KBM-7 (cell line): ENCODE measurements around the gene FAM78B.

Source experiments
- DNase-seq: peaks from one replicate; pipeline ENCODE4 v3.0.0-alpha.2; 2015
- in situ Hi-C: fragments of 300-500 bp; cut with MboI; formaldehyde crosslinking; loops from 2 replicates; pipeline ENCODE4 v1.14.3; 2020; ENCODE audit warnings: low sequenced_read_pairs, low pct_unique_long_range_greater_than_20kb, mixed read lengths

FAM78B gene

DNA sequence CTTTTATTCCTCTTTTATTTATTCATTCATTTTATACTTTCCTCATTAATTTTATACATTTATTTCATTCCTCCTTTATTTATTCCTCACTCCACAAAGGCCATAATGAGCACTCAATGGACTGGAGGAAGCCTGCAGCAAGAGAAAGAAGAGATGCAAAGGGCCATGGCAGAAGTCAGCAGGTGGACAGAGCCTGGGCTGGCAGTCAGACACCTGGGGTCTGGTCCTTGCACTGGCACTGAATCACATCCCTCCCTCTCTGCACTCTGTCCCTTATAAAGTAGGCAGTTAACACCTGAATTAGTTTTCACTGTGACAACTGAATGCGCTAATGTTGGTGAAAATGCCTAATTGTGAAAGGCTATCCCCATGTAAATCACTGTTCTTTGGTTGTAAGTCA, 38.6 kb downstream of the FAM78B start:
- DNase-seq, result no peak
- in situ Hi-C loops, result no loop called here

DNA sequence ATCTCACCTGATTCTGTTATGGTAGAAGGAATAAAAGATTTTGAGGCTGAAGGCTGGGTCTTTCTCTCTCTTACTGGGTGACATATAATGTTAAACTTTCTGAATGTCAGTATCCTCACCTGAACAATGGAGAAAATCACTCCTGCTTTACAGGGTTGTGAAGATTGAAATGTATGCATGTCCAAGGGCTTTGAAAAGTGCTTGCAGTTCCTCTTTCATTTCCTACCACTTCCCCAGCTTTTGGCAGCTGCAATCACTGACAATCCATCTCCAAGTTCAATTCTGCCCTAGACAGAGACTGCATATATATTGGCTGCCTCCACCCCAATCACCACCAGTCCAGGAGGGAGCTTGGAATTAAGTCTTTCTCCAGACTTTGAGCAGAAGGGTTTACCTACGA, 39.8 kb downstream of the FAM78B start:
- no peak for DNase-seq
- in situ Hi-C loops, result no loop called here

DNA sequence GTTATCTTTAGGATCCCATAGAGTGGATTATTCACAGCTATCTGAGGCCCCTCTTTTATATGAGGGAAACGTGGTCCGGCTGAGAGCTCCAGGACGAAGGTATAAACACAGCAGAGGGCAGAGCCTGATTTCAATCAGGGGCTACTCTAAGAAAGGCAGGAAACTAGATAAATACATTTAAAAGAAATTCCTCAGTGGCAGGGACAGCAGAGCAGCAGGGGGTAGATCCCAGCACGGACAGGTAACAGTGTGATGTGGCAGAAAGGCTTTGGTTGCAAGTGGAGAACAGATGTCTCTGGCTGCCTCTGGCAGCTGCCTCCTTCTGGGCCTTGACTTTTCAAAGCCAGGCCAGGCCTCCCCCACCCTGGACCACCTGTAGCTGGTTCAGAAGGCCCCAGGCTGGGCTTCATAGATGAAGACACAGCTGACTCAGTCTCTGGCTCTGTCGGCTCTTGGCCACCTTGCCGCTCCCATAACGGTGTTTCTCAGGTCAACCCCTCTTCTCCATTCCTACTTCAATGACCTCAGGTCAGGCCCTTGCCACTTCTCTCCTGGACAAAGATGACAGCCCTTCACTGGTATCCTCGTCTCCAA, 43.8 kb downstream of the FAM78B start:
- DNase-seq, result no peak
- in situ Hi-C loops, result no loop called here

DNA sequence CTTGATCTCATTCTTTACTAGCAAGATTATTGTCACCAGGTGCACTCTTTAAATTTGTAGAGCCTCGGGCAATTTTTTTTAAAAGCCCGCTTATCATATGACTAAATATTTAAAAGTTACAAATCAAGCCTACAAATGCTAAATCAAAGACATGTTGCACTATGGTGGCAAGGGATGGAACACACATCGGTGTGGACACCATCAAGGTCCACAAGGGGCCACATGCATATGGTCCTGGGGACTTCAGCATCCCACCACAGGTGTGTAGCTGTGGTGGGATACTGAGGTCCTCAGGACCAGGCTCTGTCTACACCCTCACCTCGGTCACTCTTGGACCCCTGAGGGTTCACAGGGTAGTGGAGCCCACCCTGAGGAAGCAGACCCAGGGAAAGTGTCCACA, 45.8 kb downstream of the FAM78B start:
- in situ Hi-C loops, result no loop called here
- no peak for DNase-seq

DNA sequence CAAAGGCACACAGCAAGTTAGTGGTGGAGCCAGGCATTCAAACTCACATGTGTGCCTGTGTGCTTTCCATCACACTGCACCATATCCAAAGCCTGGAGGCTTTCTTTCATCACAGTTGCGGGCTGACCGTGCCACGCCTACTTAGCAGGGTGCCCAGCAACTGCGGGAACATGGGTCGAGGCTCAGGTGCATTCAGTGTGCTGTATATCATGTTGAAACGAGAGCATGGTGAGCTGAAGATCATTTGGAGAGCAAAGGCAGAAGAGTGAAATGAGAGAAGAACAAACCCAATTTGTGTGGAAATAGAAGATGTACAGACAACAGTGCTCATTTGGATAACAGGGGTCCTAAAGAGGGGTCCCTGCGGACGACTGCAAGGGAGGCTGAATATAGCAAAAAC, 46.5 kb downstream of the FAM78B start:
- in situ Hi-C loops, result no loop called here
- DNase-seq, result no peak

DNA sequence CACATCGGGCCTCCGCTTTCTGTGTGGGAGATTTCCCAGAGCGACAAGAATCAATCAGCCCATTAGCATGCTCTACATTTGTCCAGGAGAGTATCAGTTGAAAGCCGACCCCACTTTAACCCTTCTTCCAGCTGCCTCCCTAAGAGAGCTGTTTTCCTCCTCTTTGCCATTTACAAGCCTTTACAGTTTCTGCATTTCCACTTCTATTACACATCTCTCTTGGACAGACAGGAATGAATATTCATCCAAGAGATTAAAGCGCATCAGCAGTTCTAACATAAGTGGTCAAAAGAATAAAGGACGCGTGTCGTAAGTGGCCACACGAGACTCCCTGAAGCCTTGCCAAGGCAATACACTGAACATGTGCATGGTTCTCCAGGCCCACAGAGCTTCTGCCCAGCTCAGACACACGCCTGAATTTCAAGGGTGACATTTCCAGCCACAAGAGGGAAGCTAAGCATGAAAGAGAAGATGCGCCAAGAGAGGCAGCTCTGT, 47.3 kb downstream of the FAM78B start:
- no peak for DNase-seq
- in situ Hi-C loops, result no loop called here

DNA sequence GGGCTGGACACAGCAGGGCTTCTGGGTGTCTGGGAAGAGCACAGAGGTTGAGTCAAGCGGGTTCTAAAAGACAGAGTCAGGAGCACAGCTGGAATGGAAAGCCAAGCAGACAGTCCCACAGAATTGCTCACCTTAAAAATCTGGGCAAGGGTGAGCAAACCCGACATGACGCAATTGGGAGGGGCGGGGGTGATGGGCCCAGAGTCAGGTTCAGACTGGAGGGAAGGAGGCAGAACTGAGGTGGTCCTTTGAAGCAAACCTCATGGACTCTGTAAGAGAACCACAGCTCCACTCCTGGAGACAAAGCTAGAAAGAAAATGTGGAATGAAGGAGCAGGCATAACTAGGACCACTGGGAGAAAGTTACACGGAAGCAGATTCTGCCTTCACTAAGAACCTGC, 49.0 kb downstream of the FAM78B start:
- in situ Hi-C loops, result no loop called here

DNA sequence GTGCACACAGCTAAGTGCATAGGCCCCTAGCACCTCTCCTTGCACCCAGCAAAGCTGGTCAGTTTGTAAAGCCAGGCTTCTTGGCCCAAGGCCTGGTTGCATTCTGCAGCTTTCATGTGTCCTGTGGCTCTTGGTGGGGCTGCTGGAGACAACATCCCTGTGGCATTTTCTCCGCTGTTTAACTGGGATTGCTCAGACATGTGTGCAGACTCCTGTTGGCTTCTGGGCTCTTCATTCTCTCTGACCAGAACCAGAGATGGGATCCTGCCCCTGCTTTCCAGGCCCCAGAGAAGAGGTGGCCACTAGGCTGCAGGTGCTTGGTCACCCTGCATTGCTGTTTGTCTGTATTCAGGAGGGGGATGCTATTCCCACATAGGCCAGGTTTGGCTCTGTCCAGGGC, 50.8 kb downstream of the FAM78B start:
- in situ Hi-C loops, result no loop called here
- no peak for DNase-seq

More for the DNA sequence above, 49.0 kb downstream of the FAM78B start:
- DNase-seq, result no peak

DNA sequence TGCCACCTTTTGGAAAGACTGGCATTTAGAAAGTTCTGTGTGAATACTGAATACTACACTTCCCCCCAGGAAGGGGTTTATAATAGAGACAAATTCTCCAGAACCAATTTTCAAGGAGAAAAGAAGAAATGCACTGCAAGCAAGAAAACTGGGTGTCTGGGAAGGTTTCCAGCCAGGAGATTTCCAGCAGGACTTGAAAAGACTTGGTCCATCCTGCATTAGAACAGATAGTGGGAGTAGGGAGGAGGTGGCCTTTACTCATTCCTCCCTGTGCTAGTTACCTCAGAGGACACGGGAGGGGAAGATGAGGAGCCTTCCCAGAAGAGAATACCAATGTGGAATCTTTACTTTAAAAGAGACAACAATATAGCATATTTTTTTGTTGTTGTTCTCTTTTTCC, 52.4 kb downstream of the FAM78B start:
- in situ Hi-C loops, result no loop called here
- no peak for DNase-seq

DNA sequence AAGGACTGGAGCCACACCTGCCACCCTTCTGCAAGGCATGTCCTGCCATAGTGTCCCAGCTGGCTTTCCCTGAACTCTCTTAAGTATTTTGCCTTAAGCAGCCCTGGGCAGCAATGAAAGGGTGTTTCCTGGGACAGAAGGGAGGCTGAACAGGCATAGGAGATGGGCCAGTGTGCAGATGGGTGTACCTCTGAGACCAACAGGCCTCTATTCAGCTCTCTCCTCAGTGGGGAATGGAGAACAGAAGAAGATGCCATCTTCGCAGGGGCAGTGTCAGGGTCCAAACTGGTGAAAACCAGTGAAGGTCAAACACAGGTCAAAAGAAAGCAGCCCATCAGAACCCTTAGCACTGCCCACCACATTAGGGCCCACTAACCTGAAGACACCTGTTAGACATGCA, 53.2 kb downstream of the FAM78B start:
- in situ Hi-C loops, result no loop called here
- no peak for DNase-seq

DNA sequence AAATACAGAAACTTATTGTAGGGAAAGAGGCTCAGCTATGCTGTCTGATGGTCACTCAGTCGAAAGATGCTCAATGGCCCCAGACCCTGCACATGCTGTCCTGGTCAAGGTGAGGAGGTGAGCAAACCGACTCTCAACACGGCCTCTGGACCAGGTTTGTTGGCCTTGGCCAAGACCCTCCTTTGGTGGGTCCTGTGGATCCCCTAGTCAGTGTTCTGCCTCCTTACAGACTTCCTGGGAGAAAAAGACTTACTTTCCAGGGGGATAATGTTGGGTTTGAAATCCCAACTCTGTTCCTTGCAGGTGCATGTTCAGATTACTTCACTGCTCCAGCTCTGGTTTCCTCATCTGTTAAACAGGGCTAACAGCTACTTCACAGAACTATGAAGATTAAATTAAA, 53.8 kb downstream of the FAM78B start:
- in situ Hi-C loops, result no loop called here
- DNase-seq, result no peak

DNA sequence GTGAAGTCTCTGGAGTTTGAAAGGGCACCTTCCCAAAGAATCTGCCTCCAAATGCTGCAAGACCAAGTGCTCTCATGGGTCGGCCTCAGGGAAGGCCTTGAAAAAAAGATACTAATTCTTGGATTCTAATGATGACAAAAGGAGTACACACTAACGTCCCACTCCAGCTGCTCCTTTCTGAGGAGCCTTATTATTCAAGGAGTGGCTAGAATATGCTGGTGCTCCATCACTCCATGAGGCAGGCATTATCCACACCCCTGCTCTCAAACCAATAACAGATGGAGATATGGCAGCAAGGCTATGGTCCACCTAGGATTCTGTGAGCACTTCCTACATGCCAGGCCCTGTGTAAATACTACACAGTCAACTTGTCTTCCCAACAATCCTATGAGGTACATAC, 54.4 kb downstream of the FAM78B start:
- in situ Hi-C loops, result no loop called here

DNA sequence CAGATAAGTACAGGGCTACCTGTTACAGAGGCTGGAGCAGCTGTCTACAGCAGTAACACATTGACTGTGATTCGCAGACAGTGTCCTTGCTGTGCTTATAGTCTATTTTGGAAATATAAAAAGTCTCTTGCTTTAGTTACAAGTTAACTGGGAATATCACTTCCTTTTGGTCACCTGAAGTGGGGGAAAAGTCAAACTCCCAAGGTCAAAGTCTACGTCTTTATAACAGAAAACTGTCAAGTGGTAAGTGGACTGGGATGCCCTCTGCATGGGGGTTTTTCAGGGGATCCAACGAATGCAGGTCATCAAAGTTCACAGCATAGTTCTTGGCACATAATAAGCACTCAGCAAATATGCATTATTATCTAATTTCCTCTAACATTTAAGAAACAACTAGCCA, 55.4 kb downstream of the FAM78B start:
- no peak for DNase-seq
- in situ Hi-C loops, result no loop called here

More for the DNA sequence above, 54.4 kb downstream of the FAM78B start:
- no peak for DNase-seq

DNA sequence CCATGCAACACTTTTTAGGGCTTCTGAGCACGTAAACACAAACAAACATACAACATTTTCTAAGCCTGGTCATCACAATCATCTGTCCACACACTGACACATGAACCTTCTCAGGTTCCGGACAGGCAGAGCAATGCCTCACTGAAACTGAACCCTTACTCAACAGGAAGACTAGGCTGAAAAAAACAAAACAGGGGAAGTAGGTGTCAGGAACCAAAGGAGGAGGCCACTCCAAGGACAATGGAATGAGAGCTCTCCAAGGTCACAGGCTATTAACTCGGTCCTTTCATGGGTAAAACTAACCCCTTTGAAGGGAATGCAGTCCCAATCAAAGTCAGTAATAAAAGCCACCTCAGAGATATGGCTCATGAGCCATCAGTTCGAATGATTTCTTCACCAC, 76.6 kb downstream of the FAM78B start:
- no peak for DNase-seq
- in situ Hi-C loops, result no loop called here

DNA sequence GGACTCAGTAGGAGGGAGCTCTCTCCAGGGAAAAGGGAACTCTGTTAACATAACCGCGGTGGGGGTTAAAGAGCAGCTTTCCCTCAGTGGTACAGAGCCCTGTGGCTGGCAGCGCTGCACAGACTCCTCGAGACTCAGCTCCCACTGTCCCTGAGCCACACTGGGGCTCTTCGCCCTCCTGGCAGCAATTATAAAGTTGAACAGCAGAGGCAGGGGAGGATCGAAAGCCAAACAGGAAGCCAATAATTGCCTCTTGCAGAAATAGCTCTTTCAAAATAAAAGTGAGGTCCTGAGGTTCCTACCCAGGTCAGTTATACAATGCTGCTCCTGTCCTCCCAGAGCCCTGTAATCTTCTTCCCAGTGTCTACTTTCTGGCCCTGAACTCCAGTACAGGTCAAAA, 77.0 kb downstream of the FAM78B start:
- peak; percentile 36 for DNase-seq
- in situ Hi-C loops, result no loop called here

DNA sequence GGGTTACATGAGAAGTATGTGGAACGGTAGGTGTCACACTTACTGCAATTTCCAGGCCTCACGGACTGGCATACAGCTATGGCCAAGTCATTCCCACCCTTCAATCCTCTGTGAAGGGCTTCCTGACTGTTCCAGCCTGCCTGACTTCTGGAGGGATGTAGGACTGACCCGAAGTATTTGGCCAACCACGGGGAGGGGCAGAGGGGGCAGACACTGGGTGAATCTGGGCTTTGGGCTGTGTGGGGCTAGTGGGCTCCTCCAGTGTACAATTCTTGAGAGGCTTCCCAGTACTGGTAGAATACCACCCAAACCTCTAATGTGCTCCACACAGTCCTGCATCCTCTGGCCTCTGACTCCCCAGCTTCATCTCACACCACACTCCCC, 78.2 kb downstream of the FAM78B start:
- DNase-seq, result no peak
- in situ Hi-C loops, result no loop called here

DNA sequence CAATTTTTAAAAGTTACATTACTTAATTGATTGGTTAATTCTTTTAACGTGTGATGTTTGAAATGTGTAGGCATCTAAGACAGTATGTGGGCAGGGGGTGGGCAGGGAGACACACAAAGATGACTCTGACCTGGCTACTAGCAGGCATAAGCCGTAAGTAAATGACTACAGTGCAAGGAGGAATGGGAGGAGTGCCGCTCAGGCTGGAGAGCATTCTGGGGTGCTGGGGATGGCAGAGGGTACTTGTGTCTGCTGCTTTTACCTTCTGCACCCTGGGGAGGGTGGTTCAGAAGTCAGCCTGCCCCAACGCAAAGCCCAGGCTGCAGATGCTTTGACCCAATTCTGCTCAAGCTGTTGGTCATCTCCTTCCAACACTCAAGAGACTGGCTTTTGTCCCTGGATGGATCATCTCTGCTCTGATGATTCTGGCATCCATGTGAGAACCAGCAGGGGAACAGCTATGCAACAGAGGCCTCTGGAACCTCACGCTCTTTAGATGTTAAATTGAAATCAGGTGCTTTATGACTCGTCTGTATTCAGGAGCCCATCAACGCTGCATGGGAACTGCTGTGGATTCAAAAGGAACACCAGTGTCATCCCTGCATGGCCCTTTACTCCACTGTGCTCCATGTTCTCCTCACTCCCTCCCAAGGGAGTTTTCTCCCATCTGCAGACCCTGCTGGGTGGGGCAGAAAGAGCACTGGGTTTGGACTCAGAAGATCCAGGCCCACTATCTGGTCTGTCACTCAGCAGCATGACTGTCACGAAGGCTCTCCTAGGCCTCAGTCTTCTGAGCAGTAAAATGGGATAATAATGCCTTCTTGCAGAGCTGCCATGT, 78.8 kb downstream of the FAM78B start:
- DNase-seq, result no peak
- in situ Hi-C loops, result no loop called here

DNA sequence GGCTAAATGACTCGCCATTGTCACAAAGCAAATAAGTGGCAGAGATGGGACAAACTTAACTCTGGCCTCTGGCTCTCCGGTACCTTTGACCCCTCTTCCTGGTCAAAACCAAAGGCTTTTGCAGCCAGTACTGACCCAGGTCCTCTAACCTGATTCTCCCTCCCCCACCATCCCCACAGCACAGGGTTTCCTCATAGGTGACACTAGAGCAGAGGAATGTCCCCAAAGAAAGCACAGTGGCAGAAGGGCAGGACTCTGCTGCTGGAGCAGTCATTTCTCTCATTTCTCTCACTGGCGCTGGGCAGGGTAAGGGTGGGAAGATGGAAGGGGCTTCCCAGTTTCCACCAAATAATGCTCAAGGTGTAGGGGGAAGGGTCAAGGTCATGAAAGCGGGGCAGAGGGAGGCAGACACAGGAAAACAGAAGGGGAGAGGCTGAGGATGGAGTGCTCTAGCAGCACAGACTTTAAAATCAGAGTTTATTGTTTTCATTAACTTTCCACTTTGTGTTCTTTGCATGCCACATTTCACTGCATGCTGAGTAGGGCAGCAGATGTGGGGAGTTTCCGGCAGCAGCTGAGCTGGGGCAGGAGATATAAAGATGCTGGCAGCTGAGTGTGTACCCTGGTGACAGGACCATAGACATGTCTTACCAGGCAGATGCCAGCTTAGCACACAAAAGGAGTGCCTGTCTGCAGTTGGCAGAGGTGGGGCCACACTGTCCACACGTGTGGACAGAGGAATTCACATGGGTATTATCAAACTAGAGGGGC, 80.5 kb downstream of the FAM78B start:
- in situ Hi-C loops, result no loop called here
- DNase-seq, result no peak

DNA sequence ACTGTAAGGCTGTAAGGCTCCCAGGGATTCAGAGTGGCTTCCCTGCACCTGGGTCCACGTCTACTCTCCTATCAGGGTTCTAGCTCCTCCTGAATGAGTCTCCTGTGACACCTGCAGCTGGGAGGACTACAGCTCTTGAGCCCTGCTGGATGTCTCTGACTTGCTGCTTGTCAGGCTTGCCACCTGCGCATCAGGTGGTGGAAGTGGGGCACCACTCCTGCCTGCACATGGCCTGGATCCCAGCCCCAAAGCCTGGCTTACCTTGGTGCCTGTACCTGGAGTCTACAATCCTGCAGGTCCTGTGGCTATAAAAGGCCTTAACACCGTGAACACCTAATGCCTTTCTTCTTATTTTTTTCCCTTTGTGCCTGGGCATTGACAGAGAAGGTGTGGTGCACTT, 82.2 kb downstream of the FAM78B start:
- no peak for DNase-seq

DNA sequence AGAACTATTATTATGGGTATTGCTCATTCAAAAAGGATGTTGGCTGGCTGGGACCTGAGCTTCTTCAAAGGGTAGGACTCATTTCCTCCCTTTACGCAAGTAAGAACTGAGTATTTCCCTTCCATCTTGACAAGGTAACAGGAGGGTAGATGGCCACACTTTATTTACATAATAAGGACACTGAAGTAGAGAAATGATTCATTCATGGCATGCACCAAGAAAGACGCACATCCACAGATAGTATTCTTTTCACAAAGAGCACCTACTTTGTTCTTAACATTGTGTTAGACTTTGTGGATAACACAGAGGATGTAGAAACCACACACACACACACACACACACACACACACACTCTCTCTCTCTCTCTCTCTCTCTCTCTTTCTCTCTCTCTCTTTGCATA, 82.9 kb downstream of the FAM78B start:
- in situ Hi-C loops, result no loop called here
- no peak for DNase-seq

More for the DNA sequence above, 82.2 kb downstream of the FAM78B start:
- in situ Hi-C loops, result no loop called here
